Vagina (tissue), 2 donors: ENCODE results near the gene MGAT5.

Source experiments
- POLR2AphosphoS5 ChIP-seq, 2 donors: sonication (generic); formaldehyde crosslinking; IDR thresholded peaks; one replicate each; pipeline ENCODE4 v1.9.0; 2017; ENCODE audit warnings: antibody characterized with exemption in 2 of 2, mild to moderate bottlenecking in 2 of 2, low read depth in 1 of 2; ENCODE audit not compliant: insufficient read depth in 1 of 2
- TF ChIP-seq, protein P1 (sequence below), 3 experiments: fragments of 450-650 bp in 2 of 3; fragments of 200-600 bp in 1 of 3; sonication (generic) in 1 of 3; IDR thresholded peaks; one replicate each; pipeline ENCODE4 v1.5.1; 2017 to 2019; ENCODE audit warnings: antibody characterized with exemption in 3 of 3, mild to moderate bottlenecking in 2 of 3, moderate library complexity in 2 of 3

- TF ChIP-seq, protein P1, sequence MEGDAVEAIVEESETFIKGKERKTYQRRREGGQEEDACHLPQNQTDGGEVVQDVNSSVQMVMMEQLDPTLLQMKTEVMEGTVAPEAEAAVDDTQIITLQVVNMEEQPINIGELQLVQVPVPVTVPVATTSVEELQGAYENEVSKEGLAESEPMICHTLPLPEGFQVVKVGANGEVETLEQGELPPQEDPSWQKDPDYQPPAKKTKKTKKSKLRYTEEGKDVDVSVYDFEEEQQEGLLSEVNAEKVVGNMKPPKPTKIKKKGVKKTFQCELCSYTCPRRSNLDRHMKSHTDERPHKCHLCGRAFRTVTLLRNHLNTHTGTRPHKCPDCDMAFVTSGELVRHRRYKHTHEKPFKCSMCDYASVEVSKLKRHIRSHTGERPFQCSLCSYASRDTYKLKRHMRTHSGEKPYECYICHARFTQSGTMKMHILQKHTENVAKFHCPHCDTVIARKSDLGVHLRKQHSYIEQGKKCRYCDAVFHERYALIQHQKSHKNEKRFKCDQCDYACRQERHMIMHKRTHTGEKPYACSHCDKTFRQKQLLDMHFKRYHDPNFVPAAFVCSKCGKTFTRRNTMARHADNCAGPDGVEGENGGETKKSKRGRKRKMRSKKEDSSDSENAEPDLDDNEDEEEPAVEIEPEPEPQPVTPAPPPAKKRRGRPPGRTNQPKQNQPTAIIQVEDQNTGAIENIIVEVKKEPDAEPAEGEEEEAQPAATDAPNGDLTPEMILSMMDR (IDR thresholded peaks at IDR 0.05), result no peak
- TF ChIP-seq POLR2AphosphoS5 (IDR thresholded peaks at IDR 0.05; ENCODE audit: insufficient read depth in 1 of 2, low read depth in 1 of 2), result no peak
These were observed 24.7 kb downstream of the MGAT5 start for GRCh38 chr2:134278553-134278952.
